HEK293 (cell line): Measurements from ENCODE around the gene SPTSSB.

Experiments used
- CTCF ChIA-PET: fragments of 350-600 bp; formaldehyde crosslinking; extraction: SDS; loops from one replicate; lab custom pipeline; 2021; ENCODE audit warnings: antibody characterized with exemption; lab: Yijun Ruan, JAX
- POLR2A ChIA-PET: fragments of 300-600 bp; formaldehyde crosslinking; extraction: SDS; loops from one replicate; lab custom pipeline; 2020; ENCODE audit warnings: antibody characterized with exemption, inconsistent platforms; lab: Yijun Ruan, JAX
- H3K27ac ChIP-seq: fragments of 200-500 bp; sonication (Bioruptor generic); 2 replicates; pipeline ENCODE4 v1.5.1; 2014; ENCODE audit warnings: low read depth, low read length, control low read depth, inconsistent platforms; ENCODE audit errors: extremely low read depth
- H3K36me3 ChIP-seq, 2 experiments: fragments of 200-500 bp in 1 of 2; sonication (Bioruptor generic) in 1 of 2; 1 replicate in 1 of 2; 2 replicates in 1 of 2; pipeline ENCODE4 v1.5.1; 2014 to 2017; ENCODE audit warnings: inconsistent platforms in 2 of 2, low read length in 2 of 2; ENCODE audit not compliant: control insufficient read depth in 2 of 2, insufficient read depth in 1 of 2
- H3K4me1 ChIP-seq: fragments of 200-500 bp; sonication (Bioruptor generic); 2 replicates; pipeline ENCODE4 v1.5.1; 2014; ENCODE audit warnings: mild to moderate bottlenecking, low read length, inconsistent platforms; ENCODE audit not compliant: control insufficient read depth, insufficient read depth
- H3K4me3 ChIP-seq: 2 replicates; pipeline ENCODE4 v1.5.1; 2011; ENCODE audit warnings: low read depth, mild to moderate bottlenecking, control low read depth, low read length, moderate library complexity
- H3K9me3 ChIP-seq: fragments of 200-500 bp; sonication (Bioruptor generic); 2 replicates; pipeline ENCODE4 v1.5.1; 2014; ENCODE audit warnings: low read depth, low read length, inconsistent platforms; ENCODE audit not compliant: control insufficient read depth, insufficient read depth
- GLI2 ChIP-seq: fragments of 450-650 bp; formaldehyde crosslinking; IDR thresholded peaks from 2 replicates; pipeline ENCODE4; 2017; ENCODE audit warnings: missing biosample characterization, missing genetic modification characterization, low read depth, borderline replicate concordance
- HIC1 ChIP-seq: fragments of 450-650 bp; formaldehyde crosslinking; IDR thresholded peaks from 2 replicates; pipeline ENCODE4 v1.5.1; 2016; ENCODE audit warnings: missing biosample characterization, missing genetic modification characterization
- INSM2 ChIP-seq: fragments of 450-650 bp; formaldehyde crosslinking; IDR thresholded peaks from 2 replicates; pipeline ENCODE4 v1.5.1; 2016; ENCODE audit warnings: missing biosample characterization, missing genetic modification characterization
- MYNN ChIP-seq: fragments of 450-650 bp; formaldehyde crosslinking; IDR thresholded peaks from 2 replicates; pipeline ENCODE4 v1.5.1; 2016; ENCODE audit warnings: missing biosample characterization, missing genetic modification characterization, borderline replicate concordance
- OVOL3 ChIP-seq: fragments of 450-650 bp; formaldehyde crosslinking; IDR thresholded peaks from 2 replicates; pipeline ENCODE4 v1.5.1; 2016; ENCODE audit warnings: missing biosample characterization, missing genetic modification characterization
- SP7 ChIP-seq: fragments of 450-650 bp; formaldehyde crosslinking; IDR thresholded peaks from 2 replicates; pipeline ENCODE4 v1.5.1; 2016; ENCODE audit warnings: missing biosample characterization, missing genetic modification characterization
- ZBTB20 ChIP-seq: fragments of 450-650 bp; formaldehyde crosslinking; IDR thresholded peaks from 2 replicates; pipeline ENCODE4 v1.5.1; 2016; ENCODE audit warnings: missing biosample characterization, missing genetic modification characterization
- ZFP3 ChIP-seq: fragments of 450-650 bp; formaldehyde crosslinking; IDR thresholded peaks from 2 replicates; pipeline ENCODE4 v1.5.1; 2016; ENCODE audit warnings: low read depth, missing biosample characterization, missing genetic modification characterization
- ZNF157 ChIP-seq: fragments of 450-650 bp; formaldehyde crosslinking; IDR thresholded peaks from 2 replicates; pipeline ENCODE4 v1.5.1; 2016; ENCODE audit warnings: missing biosample characterization, missing genetic modification characterization
- ZNF184 ChIP-seq: fragments of 450-650 bp; IDR thresholded peaks from 2 replicates; pipeline ENCODE4 v1.5.1; 2018; ENCODE audit warnings: missing biosample characterization, mild to moderate bottlenecking, missing genetic modification characterization
- ZNF26 ChIP-seq: fragments of 450-650 bp; formaldehyde crosslinking; IDR thresholded peaks from 2 replicates; pipeline ENCODE4 v1.5.1; 2016; ENCODE audit warnings: missing biosample characterization, missing genetic modification characterization
- ZNF292 ChIP-seq: fragments of 450-650 bp; formaldehyde crosslinking; IDR thresholded peaks from 2 replicates; pipeline ENCODE4 v1.5.1; 2016; ENCODE audit warnings: low read depth, missing biosample characterization, missing genetic modification characterization, borderline replicate concordance
- ZNF398 ChIP-seq: fragments of 450-650 bp; formaldehyde crosslinking; IDR thresholded peaks from 2 replicates; pipeline ENCODE4 v1.5.1; 2017; ENCODE audit warnings: missing biosample characterization, missing genetic modification characterization
- ZNF473 ChIP-seq: fragments of 450-650 bp; formaldehyde crosslinking; IDR thresholded peaks from 2 replicates; pipeline ENCODE4 v1.5.1; 2017; ENCODE audit warnings: missing biosample characterization, missing genetic modification characterization
- ZNF510 ChIP-seq: fragments of 450-650 bp; formaldehyde crosslinking; IDR thresholded peaks from 2 replicates; pipeline ENCODE4 v1.5.1; 2018; ENCODE audit warnings: mild to moderate bottlenecking, missing genetic modification characterization, missing biosample characterization; ENCODE audit not compliant: insufficient replicate concordance
- ZNF544 ChIP-seq: fragments of 450-650 bp; formaldehyde crosslinking; IDR thresholded peaks from 2 replicates; pipeline ENCODE4 v1.5.0; 2017; ENCODE audit warnings: missing biosample characterization, missing genetic modification characterization
- ZNF629 ChIP-seq: fragments of 450-650 bp; formaldehyde crosslinking; IDR thresholded peaks from 2 replicates; pipeline ENCODE4 v1.5.1; 2017; ENCODE audit warnings: missing biosample characterization, missing genetic modification characterization
- ZNF639 ChIP-seq: fragments of 450-650 bp; formaldehyde crosslinking; IDR thresholded peaks from 2 replicates; pipeline ENCODE4 v1.5.1; 2016; ENCODE audit warnings: missing biosample characterization, missing genetic modification characterization
- ZNF777 ChIP-seq: fragments of 450-650 bp; formaldehyde crosslinking; IDR thresholded peaks from 2 replicates; pipeline ENCODE4 v1.5.1; 2017; ENCODE audit warnings: missing biosample characterization, missing genetic modification characterization, borderline replicate concordance
- TF ChIP-seq, protein P1 (sequence below): fragments of 450-650 bp; formaldehyde crosslinking; conservative IDR thresholded peaks from 2 replicates; pipeline ENCODE4 v1.5.1; 2016; ENCODE audit warnings: low read depth, missing biosample characterization, missing genetic modification characterization
- TF ChIP-seq, protein P2 (sequence below): fragments of 450-650 bp; formaldehyde crosslinking; IDR thresholded peaks from 2 replicates; pipeline ENCODE4 v1.5.1; 2016; ENCODE audit warnings: missing biosample characterization, missing genetic modification characterization

SPTSSB gene

GRCh38 chr3:161348796-161349400 lies 22.4 kb downstream of the SPTSSB start (continued):
- TF ChIP-seq INSM2 (tag by site-specific recombination) (0 out of 2 replicates have a peak, but pooled peaks have one; percentile 22), ZNF184 (tag by site-specific recombination) (no peak), ZNF26 (tag by site-specific recombination) (no peak), ZNF398 (tag by site-specific recombination) (0 out of 2 replicates have a peak, but pooled peaks have one; percentile 9)
- TF ChIP-seq, protein P1, sequence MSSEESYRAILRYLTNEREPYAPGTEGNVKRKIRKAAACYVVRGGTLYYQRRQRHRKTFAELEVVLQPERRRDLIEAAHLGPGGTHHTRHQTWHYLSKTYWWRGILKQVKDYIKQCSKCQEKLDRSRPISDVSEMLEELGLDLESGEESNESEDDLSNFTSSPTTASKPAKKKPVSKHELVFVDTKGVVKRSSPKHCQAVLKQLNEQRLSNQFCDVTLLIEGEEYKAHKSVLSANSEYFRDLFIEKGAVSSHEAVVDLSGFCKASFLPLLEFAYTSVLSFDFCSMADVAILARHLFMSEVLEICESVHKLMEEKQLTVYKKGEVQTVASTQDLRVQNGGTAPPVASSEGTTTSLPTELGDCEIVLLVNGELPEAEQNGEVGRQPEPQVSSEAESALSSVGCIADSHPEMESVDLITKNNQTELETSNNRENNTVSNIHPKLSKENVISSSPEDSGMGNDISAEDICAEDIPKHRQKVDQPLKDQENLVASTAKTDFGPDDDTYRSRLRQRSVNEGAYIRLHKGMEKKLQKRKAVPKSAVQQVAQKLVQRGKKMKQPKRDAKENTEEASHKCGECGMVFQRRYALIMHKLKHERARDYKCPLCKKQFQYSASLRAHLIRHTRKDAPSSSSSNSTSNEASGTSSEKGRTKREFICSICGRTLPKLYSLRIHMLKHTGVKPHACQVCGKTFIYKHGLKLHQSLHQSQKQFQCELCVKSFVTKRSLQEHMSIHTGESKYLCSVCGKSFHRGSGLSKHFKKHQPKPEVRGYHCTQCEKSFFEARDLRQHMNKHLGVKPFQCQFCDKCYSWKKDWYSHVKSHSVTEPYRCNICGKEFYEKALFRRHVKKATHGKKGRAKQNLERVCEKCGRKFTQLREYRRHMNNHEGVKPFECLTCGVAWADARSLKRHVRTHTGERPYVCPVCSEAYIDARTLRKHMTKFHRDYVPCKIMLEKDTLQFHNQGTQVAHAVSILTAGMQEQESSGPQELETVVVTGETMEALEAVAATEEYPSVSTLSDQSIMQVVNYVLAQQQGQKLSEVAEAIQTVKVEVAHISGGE (tag by site-specific recombination), result no peak

- Histone ChIP-seq H3K9me3 (no peaks in the 10 kb centered on the region), H3K27ac (no peak overlapping the region), H3K4me1 (peaks cover 9% of the 10 kb centered on the region), H3K4me3 (no peak overlapping the region), H3K36me3 (no peaks in the 10 kb centered on the region)
- POLR2A ChIA-PET, result no interaction called here
- CTCF ChIA-PET, result no interaction called here
- TF ChIP-seq ZFP3 (tag by site-specific recombination) (no peak), ZNF629 (tag by site-specific recombination) (no peak), ZNF473 (tag by site-specific recombination) (no peak), ZBTB20 (tag by site-specific recombination) (peak; percentile 49; the same call in 1 of the 2 replicates), ZNF544 (tag by site-specific recombination) (no peak), GLI2 (tag by site-specific recombination) (no peak), SP7 (no peak), ZNF157 (tag by site-specific recombination) (no peak), HIC1 (peak; percentile 10; the same call in 1 of the 2 replicates), ZNF292 (tag by site-specific recombination) (no peak), ZNF639 (tag by site-specific recombination) (no peak), ZNF510 (tag by site-specific recombination) (no peak), ZNF777 (tag by site-specific recombination) (no peak), MYNN (tag by site-specific recombination) (no peak), OVOL3 (tag by site-specific recombination) (no peak)
- TF ChIP-seq, protein P2, sequence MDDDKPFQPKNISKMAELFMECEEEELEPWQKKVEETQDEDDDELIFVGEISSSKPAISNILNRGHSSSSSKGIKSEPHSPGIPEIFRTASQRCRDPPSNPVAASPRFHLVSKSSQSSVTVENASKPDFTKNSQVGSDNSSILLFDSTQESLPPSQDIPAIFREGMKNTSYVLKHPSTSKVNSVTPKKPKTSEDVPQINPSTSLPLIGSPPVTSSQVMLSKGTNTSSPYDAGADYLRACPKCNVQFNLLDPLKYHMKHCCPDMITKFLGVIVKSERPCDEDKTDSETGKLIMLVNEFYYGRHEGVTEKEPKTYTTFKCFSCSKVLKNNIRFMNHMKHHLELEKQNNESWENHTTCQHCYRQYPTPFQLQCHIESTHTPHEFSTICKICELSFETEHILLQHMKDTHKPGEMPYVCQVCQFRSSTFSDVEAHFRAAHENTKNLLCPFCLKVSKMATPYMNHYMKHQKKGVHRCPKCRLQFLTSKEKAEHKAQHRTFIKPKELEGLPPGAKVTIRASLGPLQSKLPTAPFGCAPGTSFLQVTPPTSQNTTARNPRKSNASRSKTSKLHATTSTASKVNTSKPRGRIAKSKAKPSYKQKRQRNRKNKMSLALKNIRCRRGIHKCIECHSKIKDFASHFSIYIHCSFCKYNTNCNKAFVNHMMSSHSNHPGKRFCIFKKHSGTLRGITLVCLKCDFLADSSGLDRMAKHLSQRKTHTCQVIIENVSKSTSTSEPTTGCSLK (tag by site-specific recombination), result no peak
Measured at GRCh38 chr3:161347726-161348125, 23.6 kb downstream of the SPTSSB start.
